Measurements from ENCODE around the gene DNAH1. TPM values are rescaled to one million over a fixed set of nuclear protein-coding genes. Genes with fewer than 3 reads are reported as not detected.
"Not testable (repeated sequence)": the region's sequence is repeated elsewhere in the genome, so short reads cannot be mapped to it uniquely, and the experiment has no call there.

The DNAH1 gene
- total and polyA plus RNA-seq, 2 experiments from 2014 or later: 4.0 to 4.2 TPM

GRCh38 chr3:52279596-52279995, 36.5 kb upstream of the DNAH1 start:
- peaks cover 33% of the 10 kb centered on the region for H4K20me1 ChIP-seq (ENCODE audit: insufficient read depth, poor library complexity, severe bottlenecking)
- peak overlapping the region; percentile 82 for H3K4me2 ChIP-seq
- no peaks in the 10 kb centered on the region for H3K9me2 ChIP-seq (replicated peaks; ENCODE audit: insufficient read depth)
- H3K4me3 ChIP-seq: peak overlapping the region; percentile 66
- no peak overlapping the region for H2AFZ ChIP-seq
- H3K27ac ChIP-seq: peak overlapping the region; percentile 100
- H3K36me3 ChIP-seq (replicated peaks; ENCODE audit: insufficient read depth, low read depth): no peaks in the 10 kb centered on the region
- peaks cover 63% of the 10 kb centered on the region for H3K4me1 ChIP-seq (ENCODE audit: insufficient read depth)
- 38% methylated on average over 2 of the region's 2 CpGs for WGBS (ENCODE audit: low lambda C conversion rate, missing lambda C conversion rate)
- no peak for DNase-seq (ENCODE audit: low spot score)
- H3K79me2 ChIP-seq: peaks cover 43% of the 10 kb centered on the region
- H3K9me3 ChIP-seq (ENCODE audit: low read depth): no peaks in the 10 kb centered on the region
- no peak for TF ChIP-seq EZH2phosphoT487 (IDR thresholded peaks at IDR 0.05; ENCODE audit: low read depth, severe bottlenecking, unreplicated experiment)
- TF ChIP-seq EZH2 (IDR thresholded peaks at IDR 0.05; ENCODE audit: borderline replicate concordance): no peak
- H3K27me3 ChIP-seq: no peaks in the 10 kb centered on the region

- H3K79me2 ChIP-seq: peaks cover 38% of the 10 kb centered on the region
- peaks cover 67% of the 10 kb centered on the region for H3K4me1 ChIP-seq (ENCODE audit: insufficient read depth)
- peak overlapping the region; percentile 82 for H3K4me2 ChIP-seq
- no peak overlapping the region for H3K4me3 ChIP-seq
- no peak for TF ChIP-seq EZH2 (IDR thresholded peaks at IDR 0.05; ENCODE audit: borderline replicate concordance)
- no peak for TF ChIP-seq CTCF (IDR thresholded peaks at IDR 0.05; ENCODE audit: poor library complexity)
- TF ChIP-seq EZH2phosphoT487 (IDR thresholded peaks at IDR 0.05; ENCODE audit: low read depth, severe bottlenecking, unreplicated experiment): no peak
- peak; percentile 68 for DNase-seq (ENCODE audit: low spot score)
- H3K9me2 ChIP-seq (replicated peaks; ENCODE audit: insufficient read depth): no peaks in the 10 kb centered on the region
- peaks cover 28% of the 10 kb centered on the region for H4K20me1 ChIP-seq (ENCODE audit: insufficient read depth, poor library complexity, severe bottlenecking)
- H2AFZ ChIP-seq: no peak overlapping the region
- H3K27ac ChIP-seq: peak overlapping the region; percentile 100
- H3K9me3 ChIP-seq (ENCODE audit: low read depth): no peaks in the 10 kb centered on the region
- H3K36me3 ChIP-seq (replicated peaks; ENCODE audit: insufficient read depth, low read depth): no peaks in the 10 kb centered on the region
- H3K27me3 ChIP-seq: no peaks in the 10 kb centered on the region
- 45% methylated on average over 6 of the region's 6 CpGs for WGBS (ENCODE audit: low lambda C conversion rate, missing lambda C conversion rate)
These were observed 36.1 kb upstream of the DNAH1 start for GRCh38 chr3:52280050-52280461.

- Histone ChIP-seq H3K79me2 (peaks cover 21% of the 10 kb centered on the region), H3K4me2 (peak overlapping the region; percentile 23), H3K36me3 (replicated peaks; ENCODE audit: insufficient read depth, low read depth) (no peaks in the 10 kb centered on the region), H3K27me3 (no peaks in the 10 kb centered on the region), H2AFZ (no peak overlapping the region), H3K9me3 (ENCODE audit: low read depth) (no peaks in the 10 kb centered on the region), H3K4me1 (ENCODE audit: insufficient read depth) (peaks cover 59% of the 10 kb centered on the region), H4K20me1 (ENCODE audit: insufficient read depth, poor library complexity, severe bottlenecking) (peaks cover 7% of the 10 kb centered on the region), H3K27ac (peak overlapping the region; percentile 100), H3K9me2 (replicated peaks; ENCODE audit: insufficient read depth) (no peaks in the 10 kb centered on the region), H3K4me3 (no peak overlapping the region)
- 27% methylated on average over 8 of the region's 8 CpGs for WGBS (ENCODE audit: low lambda C conversion rate, missing lambda C conversion rate)
- TF ChIP-seq EZH2phosphoT487 (IDR thresholded peaks at IDR 0.05; ENCODE audit: low read depth, severe bottlenecking, unreplicated experiment): no peak
- no peak for DNase-seq (ENCODE audit: low spot score)
These were observed 33.9 kb upstream of the DNAH1 start for GRCh38 chr3:52281981-52282801.

GRCh38 chr3:52283306-52283705, 32.8 kb upstream of the DNAH1 start:
- Histone ChIP-seq H3K36me3 (replicated peaks; ENCODE audit: insufficient read depth, low read depth) (no peaks in the 10 kb centered on the region), H3K4me1 (ENCODE audit: insufficient read depth) (peaks cover 60% of the 10 kb centered on the region)
- WGBS (ENCODE audit: low lambda C conversion rate, missing lambda C conversion rate): 0% methylated on average over 1 of the region's 1 CpG

GRCh38 chr3:52284051-52284450, 32.1 kb upstream of the DNAH1 start:
- not testable (repeated sequence) for DNase-seq (ENCODE audit: low spot score); H3K9me2 ChIP-seq (replicated peaks; ENCODE audit: insufficient read depth); H3K36me3 ChIP-seq (replicated peaks; ENCODE audit: insufficient read depth, low read depth); H3K79me2 ChIP-seq; H3K27me3 ChIP-seq; H3K4me2 ChIP-seq; H3K4me3 ChIP-seq; H3K9me3 ChIP-seq (ENCODE audit: low read depth); H2AFZ ChIP-seq; H4K20me1 ChIP-seq (ENCODE audit: insufficient read depth, poor library complexity, severe bottlenecking)
- 87% methylated on average over 4 of the region's 4 CpGs for WGBS (ENCODE audit: low lambda C conversion rate, missing lambda C conversion rate)
- peak overlapping the region; percentile 100 for H3K27ac ChIP-seq
- H3K4me1 ChIP-seq (ENCODE audit: insufficient read depth): peaks cover 66% of the 10 kb centered on the region

More at GRCh38 chr3:52283306-52283705, 32.8 kb upstream of the DNAH1 start:
- no peak overlapping the region for H3K4me3 ChIP-seq
- no peak for DNase-seq (ENCODE audit: low spot score)
- peak overlapping the region; percentile 100 for H3K27ac ChIP-seq
- no peaks in the 10 kb centered on the region for H4K20me1 ChIP-seq (ENCODE audit: insufficient read depth, poor library complexity, severe bottlenecking)
- no peak overlapping the region for H2AFZ ChIP-seq
- H3K9me3 ChIP-seq (ENCODE audit: low read depth): no peaks in the 10 kb centered on the region
- no peaks in the 10 kb centered on the region for H3K27me3 ChIP-seq
- no peak overlapping the region for H3K4me2 ChIP-seq
- no peaks in the 10 kb centered on the region for H3K9me2 ChIP-seq (replicated peaks; ENCODE audit: insufficient read depth)
- TF ChIP-seq CTCF (IDR thresholded peaks at IDR 0.05; ENCODE audit: poor library complexity) (no peak), EZH2phosphoT487 (IDR thresholded peaks at IDR 0.05; ENCODE audit: low read depth, severe bottlenecking, unreplicated experiment) (no peak), EZH2 (IDR thresholded peaks at IDR 0.05; ENCODE audit: borderline replicate concordance) (no peak)
- H3K79me2 ChIP-seq: peaks cover 11% of the 10 kb centered on the region

Measured in hepatocyte (in vitro differentiated cells).